HG02973 (cell line): ENCODE measurements around the gene EREG.

ENCODE experiments used
- ATAC-seq: cut with Tn5 transposase; IDR thresholded peaks from one replicate; pipeline ENCODE4 v1.9.1; 2021; ENCODE audit warnings: moderate library complexity; ENCODE audit not compliant: unreplicated experiment

EREG gene

DNA sequence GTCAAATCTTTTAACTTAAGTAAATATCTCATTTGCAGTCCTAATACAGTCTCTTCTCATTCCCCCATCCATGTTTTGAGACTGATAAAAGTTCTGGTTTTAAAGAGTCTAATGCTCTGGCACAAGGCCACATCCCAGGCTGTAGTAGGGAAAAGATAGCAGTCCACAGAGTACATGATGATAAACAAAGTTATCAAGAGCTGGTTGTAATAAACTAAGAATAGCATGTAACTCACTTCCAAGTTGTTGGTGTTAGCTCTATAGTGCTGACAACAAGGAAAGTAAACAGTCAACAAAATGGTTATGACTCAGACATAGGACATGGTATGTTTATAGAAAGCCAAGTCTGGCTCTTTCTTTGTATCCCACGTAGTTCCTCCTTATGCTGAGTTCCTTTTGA is 58.2 kb downstream of the EREG start:
- no peak for ATAC-seq

DNA sequence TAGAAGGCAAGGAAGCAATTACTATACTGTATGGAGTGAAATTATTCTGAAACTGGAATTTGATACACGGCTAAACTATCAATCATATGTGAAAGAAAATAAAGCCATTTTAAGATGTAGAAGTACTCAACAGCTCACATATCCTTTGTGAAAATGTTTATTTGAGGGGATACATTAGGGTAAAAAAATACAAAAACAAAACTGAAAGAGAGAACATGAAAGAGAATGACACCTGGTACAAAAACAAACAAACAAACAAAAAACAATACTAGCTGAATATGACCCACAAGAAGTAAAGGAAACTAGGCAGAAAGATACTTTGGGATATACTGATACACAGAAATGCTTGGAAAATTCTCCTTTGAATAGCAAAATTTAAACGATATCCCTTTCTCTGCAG is 59.2 kb downstream of the EREG start:
- no peak for ATAC-seq

DNA sequence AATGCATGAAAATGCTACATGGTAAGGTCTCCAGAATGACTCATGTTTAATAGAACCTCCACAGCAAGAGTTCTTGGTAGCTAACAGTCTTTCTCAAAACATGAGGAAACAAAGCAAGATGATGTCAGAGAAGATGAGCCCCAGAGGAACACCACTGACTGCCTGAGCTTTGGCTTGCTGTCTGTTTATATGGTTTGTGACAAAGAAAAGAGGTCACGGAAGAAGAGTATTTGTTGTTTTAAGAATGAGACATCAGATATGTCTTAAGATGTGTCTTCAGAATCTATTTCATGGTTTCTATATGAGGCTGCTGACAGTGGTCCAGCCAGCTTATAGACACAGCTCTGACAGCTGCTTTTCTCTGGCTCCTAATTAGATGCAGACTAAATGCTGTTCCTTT is 61.2 kb downstream of the EREG start:
- no peak for ATAC-seq

DNA sequence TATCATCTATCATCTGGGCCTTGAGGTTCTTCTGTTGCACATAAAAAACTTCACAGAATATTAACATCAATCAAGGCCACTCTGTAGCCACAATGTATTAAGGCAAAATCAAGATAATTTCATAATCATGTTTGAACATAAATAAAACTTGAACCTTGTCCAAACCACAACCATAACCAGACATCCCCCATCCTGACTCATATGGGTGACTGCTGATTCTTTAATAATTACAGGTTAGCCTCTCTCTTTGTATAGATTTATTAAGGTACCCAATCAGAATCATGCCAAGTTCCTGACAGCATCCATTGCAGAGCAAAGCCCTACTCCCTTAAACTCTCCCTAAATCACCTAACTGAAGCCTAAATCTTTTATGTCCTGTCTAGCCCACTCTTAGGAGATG is 63.3 kb downstream of the EREG start:
- no peak for ATAC-seq

DNA sequence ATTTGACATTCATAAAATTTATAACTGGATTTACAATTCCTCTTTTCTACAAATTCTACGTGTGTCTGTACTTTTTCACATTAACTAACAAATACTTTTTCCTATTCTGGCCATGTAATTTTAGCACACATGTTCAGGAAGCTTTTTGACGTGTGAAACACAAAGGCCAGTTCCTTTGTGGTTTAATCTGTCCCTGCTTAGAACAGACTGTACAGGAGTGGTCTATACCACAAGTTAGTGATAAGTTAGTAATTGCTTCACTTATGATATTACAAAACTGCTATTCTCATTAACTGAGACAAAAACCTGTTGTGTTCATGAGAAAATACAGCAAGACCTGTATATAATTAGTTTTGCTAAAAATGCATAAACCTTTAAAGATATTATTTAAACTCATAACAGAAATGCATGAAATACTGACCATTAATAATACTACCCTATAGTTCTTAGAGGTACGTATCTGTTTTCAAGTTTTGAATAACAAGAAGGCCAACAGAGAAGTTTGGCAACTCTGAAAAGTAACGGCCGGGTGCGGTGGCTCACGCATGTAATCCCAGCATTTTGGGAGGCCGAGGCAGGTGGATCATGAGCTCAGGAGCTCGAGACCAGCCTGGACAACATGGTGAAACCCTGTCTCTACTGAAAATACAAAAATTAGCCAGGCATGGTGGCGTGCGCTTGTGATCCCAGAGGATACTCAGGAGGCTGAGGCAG is 66.3 kb downstream of the EREG start:
- ATAC-seq, result peak; percentile 60

DNA sequence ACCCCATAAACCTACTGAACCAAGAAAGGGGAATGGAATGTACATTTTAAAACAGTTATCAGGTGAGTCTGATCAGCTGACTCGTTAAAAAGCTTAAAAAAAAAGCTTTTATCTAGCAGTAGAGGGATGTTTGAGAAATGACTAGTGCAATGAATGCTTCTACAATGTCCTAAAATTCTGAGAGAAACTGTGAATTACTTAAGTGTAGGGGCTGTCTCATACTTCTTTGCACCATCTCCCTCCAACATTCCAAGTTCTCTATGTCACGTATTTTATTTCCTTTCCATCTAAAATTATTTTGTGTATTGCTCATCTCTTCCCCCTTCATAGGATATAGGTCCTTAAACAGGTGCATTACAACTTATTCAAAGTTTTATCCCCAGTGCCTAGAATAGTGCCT is 68.1 kb downstream of the EREG start:
- no peak for ATAC-seq

DNA sequence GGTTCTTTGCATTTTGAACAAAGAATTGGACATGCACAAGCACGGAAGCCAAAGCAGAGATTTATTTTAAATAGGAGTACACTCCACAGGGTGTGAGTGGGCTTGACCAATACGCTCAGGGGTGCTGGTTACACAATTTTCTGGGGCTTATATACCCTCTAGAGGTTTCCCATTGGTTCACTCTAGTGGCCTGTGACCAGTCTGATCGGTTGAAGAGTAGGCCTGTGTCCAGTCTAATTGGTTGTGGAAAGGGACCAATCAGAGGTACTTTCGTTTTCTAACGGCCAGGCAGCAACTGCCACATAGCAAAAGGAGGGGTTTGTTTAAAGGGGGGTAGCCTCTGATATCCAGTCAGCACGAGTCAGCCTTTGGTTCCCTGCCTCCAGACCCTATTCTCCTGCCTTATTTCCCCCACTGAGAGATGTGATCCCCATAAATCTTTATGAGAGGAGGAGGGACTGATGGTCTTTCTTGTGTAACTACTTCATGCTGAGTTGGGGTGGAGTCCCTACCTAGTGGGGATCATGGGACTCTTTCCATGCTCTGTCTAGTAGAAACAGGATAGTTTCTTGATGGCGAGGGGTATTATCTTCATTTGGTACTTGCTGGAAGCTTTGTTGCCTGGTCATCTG is 68.7 kb downstream of the EREG start:
- ATAC-seq, result no peak

DNA sequence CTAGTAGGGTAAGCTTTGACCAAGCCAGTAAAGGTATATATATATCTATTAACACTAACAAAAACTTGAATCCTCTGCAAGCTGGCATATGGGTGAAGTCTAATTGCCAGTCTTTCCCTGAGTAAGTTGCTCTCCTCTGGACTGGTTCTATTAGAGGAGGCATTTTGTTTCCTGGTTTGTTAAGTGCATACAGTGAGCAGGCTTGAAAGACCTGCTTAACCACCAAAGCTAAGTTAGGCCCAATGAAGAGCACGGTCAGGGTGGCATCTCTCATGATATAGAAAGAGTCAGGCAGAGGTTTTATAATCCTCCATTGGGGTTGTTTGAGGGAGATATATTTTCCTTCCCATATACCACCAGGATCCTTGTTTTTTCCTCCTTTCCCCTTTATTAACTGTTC is 70.4 kb downstream of the EREG start:
- ATAC-seq, result no peak

DNA sequence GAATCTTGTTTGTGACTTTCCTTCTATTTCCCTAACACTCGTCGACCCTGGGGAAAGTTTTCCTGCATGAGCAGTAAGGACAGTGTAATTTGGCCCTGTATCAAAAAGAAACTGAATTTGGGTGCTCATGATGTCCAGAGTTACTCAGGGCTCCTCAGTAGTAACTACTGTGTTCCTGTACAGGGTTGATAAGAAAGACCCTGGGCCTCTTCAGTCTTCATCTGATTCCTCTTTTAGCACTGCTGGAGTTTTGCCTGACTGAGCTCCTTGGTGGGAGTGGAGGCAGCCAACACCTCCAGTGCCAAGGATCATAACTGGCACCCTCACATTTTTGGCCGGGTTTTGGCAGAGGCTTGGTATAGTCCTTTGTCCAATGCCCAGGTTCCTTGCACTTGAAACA is 72.9 kb downstream of the EREG start:
- no peak for ATAC-seq
